ENCODE data around the gene TBL1XR1.

TBL1XR1 gene

DNA sequence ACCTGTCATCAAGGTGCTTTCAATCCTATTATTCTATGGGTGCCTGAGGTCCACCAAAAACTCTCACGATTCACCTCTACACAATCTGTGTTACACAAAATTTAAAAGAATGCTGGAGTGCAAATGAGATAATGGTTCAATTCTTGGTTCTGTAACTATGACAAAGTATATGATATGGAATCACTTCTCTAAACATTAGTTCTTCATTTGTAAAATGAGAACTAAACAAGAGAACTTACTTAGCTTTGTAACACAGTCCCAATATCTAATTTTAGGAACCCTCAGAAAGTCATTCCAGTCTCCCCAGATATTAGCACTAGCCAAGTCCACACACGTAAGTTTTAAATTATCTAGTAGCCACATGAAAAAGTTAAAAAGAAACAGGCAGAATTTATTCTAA lies 111.5 kb downstream of the TBL1XR1 start:
- peaks cover 50% of the 10 kb centered on the region for H3K4me1 Mint-ChIP-seq (ENCODE audit: low read depth)
- no peak overlapping the region for H3K27ac Mint-ChIP-seq
- H3K9me3 Mint-ChIP-seq = peaks cover 8% of the 10 kb centered on the region
- H3K36me3 Mint-ChIP-seq (ENCODE audit: low read depth) = peaks cover 17% of the 10 kb centered on the region
- no peak overlapping the region for H3K4me3 Mint-ChIP-seq
- H3K27me3 Mint-ChIP-seq = no peaks in the 10 kb centered on the region
- intact Hi-C loops (cut with micrococcal nuclease) = no loop called here

DNA sequence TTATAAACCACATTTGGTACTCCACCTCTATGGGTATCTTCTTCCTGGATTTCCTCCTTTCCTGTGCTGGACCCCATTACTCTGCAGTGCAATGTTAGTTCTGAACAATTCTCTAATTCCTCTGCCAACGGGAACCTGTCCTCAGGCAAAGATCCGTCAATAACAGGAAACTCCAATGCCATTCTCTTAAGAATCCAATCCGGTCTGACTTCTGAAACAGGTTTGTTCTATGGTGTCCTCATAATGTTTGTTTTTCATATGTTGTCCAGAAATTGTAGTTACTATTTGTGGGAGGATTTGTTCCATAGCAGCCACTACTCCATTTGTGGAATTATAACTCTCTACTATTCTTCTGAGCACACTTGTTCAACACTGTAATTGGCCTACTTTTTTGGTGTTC lies 112.7 kb downstream of the TBL1XR1 start:
- intact Hi-C loops (cut with micrococcal nuclease) = no loop called here
- peaks cover 43% of the 10 kb centered on the region for H3K4me1 Mint-ChIP-seq (ENCODE audit: low read depth)
- no peaks in the 10 kb centered on the region for H3K27me3 Mint-ChIP-seq
- H3K27ac Mint-ChIP-seq = no peak overlapping the region
- H3K36me3 Mint-ChIP-seq (ENCODE audit: low read depth) = peaks cover 13% of the 10 kb centered on the region
- H3K9me3 Mint-ChIP-seq = peaks cover 8% of the 10 kb centered on the region
- no peak overlapping the region for H3K4me3 Mint-ChIP-seq

DNA sequence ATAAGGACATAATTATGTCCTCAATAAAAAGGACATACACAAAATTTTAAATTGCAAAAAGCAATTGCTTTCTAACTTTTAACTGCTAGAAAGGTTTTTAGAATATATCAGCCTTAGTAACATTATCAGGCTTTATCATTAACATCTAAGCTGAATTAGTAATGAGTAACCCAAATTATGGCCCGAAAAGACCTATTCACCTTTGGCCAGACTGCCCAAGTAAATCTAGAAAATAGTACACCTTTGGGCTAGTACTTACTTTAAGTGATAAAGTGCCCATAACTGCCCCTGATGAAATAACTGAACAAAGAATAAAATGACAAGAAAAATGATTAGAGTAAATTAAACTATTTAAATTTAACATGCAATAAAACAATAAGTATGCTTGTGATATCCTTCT lies 117.2 kb downstream of the TBL1XR1 start:
- H3K9me3 Mint-ChIP-seq = peaks cover 8% of the 10 kb centered on the region
- peaks cover 41% of the 10 kb centered on the region for H3K36me3 Mint-ChIP-seq (ENCODE audit: low read depth)
- no peak overlapping the region for H3K27ac Mint-ChIP-seq
- intact Hi-C loops (cut with micrococcal nuclease) = no loop called here
- H3K4me3 Mint-ChIP-seq = no peak overlapping the region
- no peaks in the 10 kb centered on the region for H3K27me3 Mint-ChIP-seq
- H3K4me1 Mint-ChIP-seq (ENCODE audit: low read depth) = peaks cover 22% of the 10 kb centered on the region

DNA sequence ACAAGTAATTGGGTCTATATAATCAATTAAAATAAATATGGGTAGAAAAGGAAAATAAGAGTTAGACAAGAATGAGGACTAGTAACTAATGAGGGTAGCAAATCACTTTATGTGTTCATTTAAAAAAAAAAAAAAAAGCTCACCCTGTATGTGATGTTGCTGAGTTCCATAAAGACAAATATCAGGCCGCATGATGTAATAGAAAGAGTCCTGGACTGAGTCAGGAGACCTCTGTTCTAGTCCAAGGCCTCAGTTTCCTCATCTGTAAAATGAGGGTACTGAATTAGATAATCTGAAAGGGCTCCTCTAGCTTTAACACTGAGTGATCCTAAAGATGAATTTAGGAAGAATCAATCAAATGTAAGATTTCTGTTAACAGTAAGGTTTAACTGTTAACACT lies 117.6 kb downstream of the TBL1XR1 start:
- Mint-ChIP-seq H3K27ac (no peak overlapping the region), H3K36me3 (ENCODE audit: low read depth) (peaks cover 40% of the 10 kb centered on the region), H3K27me3 (no peaks in the 10 kb centered on the region)

DNA sequence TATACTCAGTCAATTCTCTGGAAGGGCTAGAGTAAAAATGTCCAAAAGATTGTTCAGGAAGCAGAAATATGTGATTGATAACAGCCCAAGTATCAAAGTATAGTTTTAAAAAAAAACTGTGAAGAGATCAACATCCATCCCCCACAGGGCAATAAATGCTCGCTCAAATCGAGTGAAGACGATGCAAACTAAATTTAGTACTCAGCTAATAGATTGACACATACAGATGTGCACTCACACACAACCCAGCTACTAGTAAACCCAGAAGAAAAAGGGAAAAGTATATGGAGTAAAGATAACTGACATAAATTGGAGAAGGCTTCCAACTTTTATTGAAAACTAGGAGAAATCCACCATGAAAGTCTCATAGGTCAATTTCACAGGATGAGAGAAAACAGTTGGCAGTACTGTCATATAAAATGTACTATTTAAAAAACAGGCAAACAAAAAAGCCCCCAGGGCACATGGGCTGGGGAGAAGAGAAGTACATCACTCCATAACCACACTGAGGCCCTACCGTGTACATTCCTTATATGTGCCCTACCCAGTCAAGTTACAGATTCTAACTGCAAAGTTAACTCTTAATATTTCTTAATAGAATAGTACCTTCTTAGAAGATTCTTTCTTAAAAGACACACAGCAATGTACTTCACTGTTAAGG lies 125.7 kb downstream of the TBL1XR1 start:
- Mint-ChIP-seq H3K27ac (no peak overlapping the region), H3K4me3 (no peak overlapping the region), H3K4me1 (ENCODE audit: low read depth) (peaks cover 22% of the 10 kb centered on the region), H3K27me3 (no peaks in the 10 kb centered on the region), H3K9me3 (no peaks in the 10 kb centered on the region), H3K36me3 (ENCODE audit: low read depth) (peaks cover 22% of the 10 kb centered on the region)
- intact Hi-C loops (cut with micrococcal nuclease) = no loop called here

More for the DNA sequence above, 117.6 kb downstream of the TBL1XR1 start:
- intact Hi-C loops (cut with micrococcal nuclease) = no loop called here
- H3K9me3 Mint-ChIP-seq = peaks cover 8% of the 10 kb centered on the region
- no peak overlapping the region for H3K4me3 Mint-ChIP-seq
- H3K4me1 Mint-ChIP-seq (ENCODE audit: low read depth) = peaks cover 18% of the 10 kb centered on the region

DNA sequence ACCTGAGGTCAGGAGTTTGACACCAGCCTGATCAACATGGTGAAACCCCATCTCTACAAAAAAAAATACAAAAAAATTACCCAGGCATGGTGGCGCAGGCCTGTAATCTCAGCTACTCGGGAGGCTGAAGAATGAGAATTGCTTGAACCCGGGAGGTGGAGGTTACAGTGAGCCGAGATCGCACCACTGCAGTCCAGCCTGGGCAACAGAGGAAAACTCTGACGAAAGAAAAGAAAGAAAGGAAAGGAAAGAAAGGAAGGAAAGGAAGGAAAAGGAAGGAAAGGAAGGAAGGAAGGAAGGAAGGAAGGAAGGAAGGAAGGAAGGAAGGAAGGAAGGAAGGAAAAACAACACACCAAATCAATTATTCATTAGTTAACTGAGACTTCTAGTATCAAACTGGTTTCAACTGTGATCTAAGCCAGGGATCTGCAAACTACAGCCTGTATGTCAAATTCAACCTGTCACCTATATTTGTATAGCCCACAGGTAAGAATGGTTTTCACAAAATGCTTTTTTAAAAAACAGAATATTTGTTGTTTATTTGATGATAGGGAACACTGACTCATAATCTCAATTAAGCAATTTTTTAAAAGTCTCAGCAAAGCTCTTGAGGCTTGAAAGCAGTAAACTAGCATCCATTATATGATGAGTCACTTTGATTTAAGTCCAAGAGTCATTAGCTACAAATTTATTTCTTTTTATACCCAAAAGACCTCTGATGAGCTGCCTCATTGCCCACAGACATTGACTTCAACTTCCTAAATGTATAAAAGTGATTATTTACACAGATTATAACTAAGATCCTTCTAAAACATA lies 127.6 kb downstream of the TBL1XR1 start:
- H3K9me3 Mint-ChIP-seq = no peaks in the 10 kb centered on the region
- H3K4me1 Mint-ChIP-seq (ENCODE audit: low read depth) = peaks cover 21% of the 10 kb centered on the region
- H3K27ac Mint-ChIP-seq = no peak overlapping the region
- no peak overlapping the region for H3K4me3 Mint-ChIP-seq
- H3K27me3 Mint-ChIP-seq = no peaks in the 10 kb centered on the region
- intact Hi-C loops (cut with micrococcal nuclease) = no loop called here
- H3K36me3 Mint-ChIP-seq (ENCODE audit: low read depth) = peaks cover 7% of the 10 kb centered on the region

DNA sequence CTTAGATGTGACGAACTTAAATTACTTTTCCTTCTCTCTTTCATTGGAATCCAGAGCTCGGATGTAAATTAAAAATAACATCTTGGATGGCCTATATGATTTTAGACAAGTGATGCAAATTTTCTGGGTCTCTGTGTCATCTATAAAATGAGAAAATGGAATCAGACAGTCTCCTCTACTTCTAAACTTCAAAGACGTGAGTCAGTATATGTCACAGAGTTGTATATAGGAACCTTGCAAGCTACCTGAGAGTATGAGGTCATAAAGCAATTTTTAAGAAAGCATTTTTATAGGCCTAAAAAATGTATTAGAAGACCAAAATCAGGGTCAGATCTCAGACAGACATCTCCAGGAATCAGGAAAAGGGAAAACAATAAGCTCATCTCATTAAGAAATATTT lies 128.3 kb downstream of the TBL1XR1 start:
- peaks cover 16% of the 10 kb centered on the region for H3K4me1 Mint-ChIP-seq (ENCODE audit: low read depth)
- intact Hi-C loops (cut with micrococcal nuclease) = no loop called here
- peaks cover 11% of the 10 kb centered on the region for H3K36me3 Mint-ChIP-seq (ENCODE audit: low read depth)
- no peaks in the 10 kb centered on the region for H3K27me3 Mint-ChIP-seq
- H3K4me3 Mint-ChIP-seq = no peak overlapping the region
- no peaks in the 10 kb centered on the region for H3K9me3 Mint-ChIP-seq
- no peak overlapping the region for H3K27ac Mint-ChIP-seq

DNA sequence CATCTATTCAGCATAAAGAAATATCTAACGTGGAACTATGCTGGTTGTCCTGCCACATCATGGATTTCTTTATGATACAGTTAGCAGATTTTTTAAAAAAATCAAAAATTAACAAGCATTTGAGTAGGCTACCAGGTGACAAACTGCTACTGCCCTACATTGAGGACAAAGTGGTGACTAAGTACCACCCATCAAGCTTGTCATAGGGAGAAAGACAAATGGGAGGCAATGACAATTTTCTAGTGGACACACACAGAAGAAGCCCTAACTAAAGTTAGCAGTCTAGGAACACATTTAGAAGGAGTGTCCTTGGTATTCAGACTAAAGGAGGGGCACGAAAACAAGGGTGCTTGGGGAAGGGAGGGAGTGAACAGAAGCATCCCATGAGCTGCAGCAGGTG lies 131.2 kb downstream of the TBL1XR1 start:
- Mint-ChIP-seq H3K36me3 (ENCODE audit: low read depth) (peaks cover 17% of the 10 kb centered on the region), H3K4me3 (no peak overlapping the region), H3K9me3 (no peaks in the 10 kb centered on the region), H3K27ac (no peak overlapping the region), H3K27me3 (no peaks in the 10 kb centered on the region), H3K4me1 (ENCODE audit: low read depth) (peaks cover 9% of the 10 kb centered on the region)
- intact Hi-C loops (cut with micrococcal nuclease) = no loop called here

DNA sequence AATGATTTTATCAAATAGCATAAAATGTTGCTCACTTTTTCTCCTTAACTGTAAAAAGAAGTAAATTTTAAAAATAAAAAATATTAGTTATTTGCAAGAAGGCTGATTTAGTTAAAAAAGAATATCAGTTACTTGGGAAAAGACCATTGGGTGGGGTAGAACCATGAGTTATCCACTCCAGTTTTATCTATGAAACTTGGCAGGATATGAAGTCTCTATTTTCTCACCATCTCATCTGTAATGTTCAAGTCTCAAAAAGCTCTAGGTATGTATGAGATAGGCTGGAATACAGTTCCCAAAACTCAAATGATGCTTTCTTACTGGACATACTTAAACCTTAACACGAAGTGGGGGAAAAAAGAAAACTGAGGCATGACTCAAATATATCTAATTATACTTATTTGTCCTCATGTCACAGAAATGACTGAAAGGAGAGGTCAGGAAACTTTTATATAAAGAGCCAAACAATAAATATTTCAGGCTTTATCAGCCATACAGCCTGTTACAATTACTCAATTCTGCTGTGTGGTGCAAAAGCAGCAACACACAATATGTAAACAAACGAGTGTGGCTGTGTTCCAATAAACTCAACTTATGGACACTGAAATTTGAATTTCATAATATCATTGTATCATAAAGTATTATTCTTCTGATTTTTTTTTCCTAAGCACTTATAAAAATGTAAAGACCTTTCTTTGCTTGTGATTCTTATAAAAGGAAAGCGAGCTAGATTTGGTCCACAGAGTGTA lies 131.8 kb downstream of the TBL1XR1 start:
- H3K4me1 Mint-ChIP-seq (ENCODE audit: low read depth) = peaks cover 7% of the 10 kb centered on the region
- no peak overlapping the region for H3K27ac Mint-ChIP-seq
- H3K36me3 Mint-ChIP-seq (ENCODE audit: low read depth) = peaks cover 17% of the 10 kb centered on the region
- intact Hi-C loops (cut with micrococcal nuclease) = no loop called here
- no peaks in the 10 kb centered on the region for H3K9me3 Mint-ChIP-seq
- no peaks in the 10 kb centered on the region for H3K27me3 Mint-ChIP-seq
- no peak overlapping the region for H3K4me3 Mint-ChIP-seq

DNA sequence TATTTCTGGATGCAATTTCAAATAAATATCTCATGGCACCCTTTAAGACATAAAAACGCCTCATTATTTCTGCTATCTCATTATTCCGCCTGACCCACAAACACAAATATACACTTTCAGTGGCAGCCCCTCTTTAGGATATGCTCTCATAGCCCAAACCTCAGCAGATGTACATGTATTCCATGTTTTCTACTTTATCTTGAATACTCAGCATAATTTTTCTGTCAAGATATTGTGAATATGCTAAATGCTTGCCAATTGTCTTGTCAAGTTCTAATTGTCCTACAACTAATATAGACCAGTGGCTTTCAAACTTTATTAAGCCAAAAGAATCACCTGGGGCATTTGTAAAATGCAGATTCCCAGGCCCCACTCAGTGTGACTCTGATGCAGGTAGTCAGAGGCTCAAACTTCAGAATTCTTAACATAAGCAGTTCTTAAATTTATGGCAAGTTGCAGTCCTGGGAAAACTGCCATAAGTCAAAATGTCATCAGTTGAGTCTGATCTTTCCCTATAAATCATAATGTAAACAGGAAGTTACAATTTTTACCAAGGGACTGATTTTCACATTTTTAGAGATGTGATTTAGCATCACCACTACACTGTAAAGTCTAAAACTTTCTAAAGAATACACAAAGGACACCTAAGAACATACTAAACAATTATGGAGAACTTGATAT lies 135.1 kb downstream of the TBL1XR1 start:
- intact Hi-C loops (cut with micrococcal nuclease) = no loop called here
- peaks cover 7% of the 10 kb centered on the region for H3K4me1 Mint-ChIP-seq (ENCODE audit: low read depth)
- H3K36me3 Mint-ChIP-seq (ENCODE audit: low read depth) = peaks cover 19% of the 10 kb centered on the region

DNA sequence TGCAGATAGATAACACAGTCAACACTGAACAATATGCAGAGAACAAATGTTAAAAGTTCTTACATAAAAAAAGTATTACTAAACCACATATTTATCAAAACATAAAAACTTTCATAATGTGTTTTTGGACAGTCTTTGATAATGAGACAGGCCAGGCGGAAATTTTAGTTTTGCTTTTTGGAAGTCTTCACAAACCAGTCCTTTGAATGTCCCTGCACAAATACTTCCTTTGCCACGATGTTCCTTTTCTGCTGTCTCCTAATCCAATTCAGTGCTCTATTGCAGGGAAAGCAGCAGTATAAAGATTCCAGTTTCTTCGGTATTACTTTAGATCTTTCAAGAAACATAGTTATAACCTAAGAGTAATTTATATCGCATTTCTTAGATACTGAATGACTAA lies 135.9 kb downstream of the TBL1XR1 start:
- intact Hi-C loops (cut with micrococcal nuclease) = no loop called here
- H3K27ac Mint-ChIP-seq = no peak overlapping the region

More for the DNA sequence above, 135.1 kb downstream of the TBL1XR1 start:
- Mint-ChIP-seq H3K27ac (no peak overlapping the region), H3K9me3 (no peaks in the 10 kb centered on the region), H3K27me3 (no peaks in the 10 kb centered on the region), H3K4me3 (no peak overlapping the region)

DNA sequence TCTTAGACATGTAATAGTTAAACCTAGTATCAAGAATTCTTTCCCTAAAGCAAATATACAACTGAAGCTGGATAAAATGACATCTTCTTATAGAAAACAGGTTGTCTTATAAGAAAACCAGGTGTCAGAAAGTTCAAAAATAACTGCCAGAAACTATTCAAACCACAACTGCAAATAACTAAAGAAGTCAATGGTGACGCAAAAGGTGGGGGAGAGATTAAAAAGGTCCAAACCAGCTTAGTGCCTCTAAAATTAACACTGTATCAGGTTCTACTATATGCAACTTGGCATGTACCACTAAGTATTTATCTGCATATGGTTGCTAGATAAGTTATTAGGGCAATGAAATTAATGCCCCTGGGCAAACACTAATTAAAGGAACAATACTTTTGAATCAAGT lies 136.8 kb downstream of the TBL1XR1 start:
- no peaks in the 10 kb centered on the region for H3K4me1 Mint-ChIP-seq (ENCODE audit: low read depth)
- H3K36me3 Mint-ChIP-seq (ENCODE audit: low read depth) = peaks cover 19% of the 10 kb centered on the region
- intact Hi-C loops (cut with micrococcal nuclease) = no loop called here
- no peaks in the 10 kb centered on the region for H3K9me3 Mint-ChIP-seq
- no peak overlapping the region for H3K4me3 Mint-ChIP-seq
- no peak overlapping the region for H3K27ac Mint-ChIP-seq
- no peaks in the 10 kb centered on the region for H3K27me3 Mint-ChIP-seq

More for the DNA sequence above, 135.9 kb downstream of the TBL1XR1 start:
- Mint-ChIP-seq H3K36me3 (ENCODE audit: low read depth) (peaks cover 19% of the 10 kb centered on the region), H3K9me3 (no peaks in the 10 kb centered on the region), H3K4me3 (no peak overlapping the region), H3K4me1 (ENCODE audit: low read depth) (peaks cover 4% of the 10 kb centered on the region), H3K27me3 (no peaks in the 10 kb centered on the region)

DNA sequence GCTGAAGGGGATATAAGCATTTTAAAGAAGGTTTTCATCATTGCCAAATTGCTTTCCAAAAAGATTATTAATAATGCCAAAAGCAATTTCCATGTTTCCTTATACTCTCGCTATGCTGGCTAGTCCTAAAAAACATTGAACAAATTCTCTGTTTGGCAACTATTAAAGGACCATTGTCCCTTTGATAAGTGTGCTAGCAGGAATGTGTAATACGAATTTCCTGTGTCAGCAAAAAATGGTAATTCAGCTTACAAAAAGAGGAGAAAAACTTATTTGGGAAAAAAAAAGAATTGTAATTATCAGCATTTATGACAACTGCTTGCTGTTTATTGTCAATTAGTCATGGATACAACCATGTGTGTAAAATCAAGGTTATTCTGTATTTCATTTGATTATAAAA lies 138.6 kb downstream of the TBL1XR1 start:
- H3K27me3 Mint-ChIP-seq = no peaks in the 10 kb centered on the region
- intact Hi-C loops (cut with micrococcal nuclease) = loop anchor here (5.0 kb wide), 1 partner anchor 134 kb away; no protein-coding TSS in a partner anchor
- H3K4me3 Mint-ChIP-seq = no peak overlapping the region
- H3K27ac Mint-ChIP-seq = no peak overlapping the region
- no peaks in the 10 kb centered on the region for H3K4me1 Mint-ChIP-seq (ENCODE audit: low read depth)
- H3K9me3 Mint-ChIP-seq = no peaks in the 10 kb centered on the region
- H3K36me3 Mint-ChIP-seq (ENCODE audit: low read depth) = peaks cover 14% of the 10 kb centered on the region
